GM12873 (cell line): ENCODE measurements around the gene CCR6.
A peak's percentile ranks its signal among the peaks of the same experiment; 100 is the strongest.

Experiments
- TF ChIP-seq, protein P1 (sequence below): IDR thresholded peaks from 2 replicates; pipeline ENCODE4 v1.5.1; 2012; ENCODE audit warnings: low read depth, mild to moderate bottlenecking, moderate library complexity, low read length, control low read depth; ENCODE audit not compliant: insufficient read depth; ENCODE audit errors: missing control alignments

Gene CCR6

DNA sequence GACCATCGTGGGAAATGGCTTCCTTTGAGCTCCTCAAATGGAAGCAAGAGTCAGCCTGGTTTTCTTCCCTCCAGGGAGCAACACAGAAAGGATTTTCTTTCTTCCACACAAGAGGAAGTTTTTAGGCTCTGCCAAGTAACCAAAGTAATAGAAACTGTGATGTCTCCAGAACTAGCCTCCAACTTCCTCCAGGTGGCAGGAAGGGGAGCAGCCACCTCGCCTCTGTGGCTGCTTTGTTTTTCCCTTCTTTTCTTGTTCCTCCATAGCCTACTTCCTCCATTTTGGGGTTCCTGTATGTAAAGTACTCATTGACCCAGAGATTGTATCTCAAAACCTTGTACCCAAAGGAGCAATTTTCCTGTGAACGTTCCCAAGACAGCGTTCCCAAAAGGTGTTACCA is 32.7 kb upstream of the CCR6 start:
- TF ChIP-seq, protein P1, sequence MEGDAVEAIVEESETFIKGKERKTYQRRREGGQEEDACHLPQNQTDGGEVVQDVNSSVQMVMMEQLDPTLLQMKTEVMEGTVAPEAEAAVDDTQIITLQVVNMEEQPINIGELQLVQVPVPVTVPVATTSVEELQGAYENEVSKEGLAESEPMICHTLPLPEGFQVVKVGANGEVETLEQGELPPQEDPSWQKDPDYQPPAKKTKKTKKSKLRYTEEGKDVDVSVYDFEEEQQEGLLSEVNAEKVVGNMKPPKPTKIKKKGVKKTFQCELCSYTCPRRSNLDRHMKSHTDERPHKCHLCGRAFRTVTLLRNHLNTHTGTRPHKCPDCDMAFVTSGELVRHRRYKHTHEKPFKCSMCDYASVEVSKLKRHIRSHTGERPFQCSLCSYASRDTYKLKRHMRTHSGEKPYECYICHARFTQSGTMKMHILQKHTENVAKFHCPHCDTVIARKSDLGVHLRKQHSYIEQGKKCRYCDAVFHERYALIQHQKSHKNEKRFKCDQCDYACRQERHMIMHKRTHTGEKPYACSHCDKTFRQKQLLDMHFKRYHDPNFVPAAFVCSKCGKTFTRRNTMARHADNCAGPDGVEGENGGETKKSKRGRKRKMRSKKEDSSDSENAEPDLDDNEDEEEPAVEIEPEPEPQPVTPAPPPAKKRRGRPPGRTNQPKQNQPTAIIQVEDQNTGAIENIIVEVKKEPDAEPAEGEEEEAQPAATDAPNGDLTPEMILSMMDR = peak; percentile 26

DNA sequence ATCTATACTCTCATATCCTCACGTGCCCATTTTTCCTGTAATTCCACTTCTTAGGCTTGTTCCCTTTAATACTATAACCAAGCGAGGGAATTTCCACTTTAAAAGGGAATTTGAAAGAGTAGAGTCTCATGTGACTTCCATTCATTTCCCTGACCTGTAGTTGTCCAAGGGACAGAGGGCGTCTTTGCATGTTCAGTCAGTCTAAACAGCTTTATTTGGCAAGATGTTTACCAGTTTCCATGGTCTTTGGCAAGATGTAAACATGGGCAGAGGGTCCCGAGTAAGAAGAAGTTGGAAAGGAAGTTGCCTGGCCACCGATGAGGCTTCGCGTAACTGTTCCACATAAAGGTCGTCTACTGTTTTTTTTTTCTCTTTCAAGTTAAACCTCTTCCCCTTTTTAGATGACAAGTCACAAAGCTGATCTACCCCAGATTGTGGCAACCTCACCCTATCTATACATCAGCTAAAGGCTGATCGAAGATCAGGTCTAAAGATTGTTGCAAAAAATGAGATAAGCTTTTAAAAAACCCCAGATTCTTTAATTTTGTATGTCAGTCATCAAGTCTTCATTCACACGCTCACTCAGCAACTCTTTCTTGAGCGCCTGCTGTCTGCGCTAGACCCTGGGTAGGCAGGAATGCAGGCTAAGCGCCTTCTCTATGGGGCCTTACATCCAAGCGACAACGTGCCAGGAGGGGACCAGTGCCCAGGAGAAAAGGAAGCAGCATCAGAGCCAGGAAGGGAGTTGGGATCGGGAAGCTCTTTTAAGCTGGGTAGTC is 31.7 kb upstream of the CCR6 start:
- TF ChIP-seq, protein P1 = no peak

DNA sequence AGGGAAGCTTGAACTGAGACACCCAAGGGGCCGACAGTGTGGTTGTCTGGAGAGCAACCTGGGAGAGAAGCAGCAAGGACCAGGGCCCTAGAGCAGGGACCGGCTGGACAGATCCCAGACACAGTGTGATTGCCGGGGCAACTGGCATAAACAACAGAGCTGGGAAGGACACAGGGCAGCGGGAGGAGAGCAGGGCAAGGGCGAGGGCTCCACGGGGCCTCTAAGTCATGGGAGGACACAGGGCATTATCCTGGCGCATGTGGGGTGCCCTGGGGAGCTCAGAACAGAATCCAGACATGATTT is 31.1 kb upstream of the CCR6 start:
- TF ChIP-seq, protein P1 = no peak

DNA sequence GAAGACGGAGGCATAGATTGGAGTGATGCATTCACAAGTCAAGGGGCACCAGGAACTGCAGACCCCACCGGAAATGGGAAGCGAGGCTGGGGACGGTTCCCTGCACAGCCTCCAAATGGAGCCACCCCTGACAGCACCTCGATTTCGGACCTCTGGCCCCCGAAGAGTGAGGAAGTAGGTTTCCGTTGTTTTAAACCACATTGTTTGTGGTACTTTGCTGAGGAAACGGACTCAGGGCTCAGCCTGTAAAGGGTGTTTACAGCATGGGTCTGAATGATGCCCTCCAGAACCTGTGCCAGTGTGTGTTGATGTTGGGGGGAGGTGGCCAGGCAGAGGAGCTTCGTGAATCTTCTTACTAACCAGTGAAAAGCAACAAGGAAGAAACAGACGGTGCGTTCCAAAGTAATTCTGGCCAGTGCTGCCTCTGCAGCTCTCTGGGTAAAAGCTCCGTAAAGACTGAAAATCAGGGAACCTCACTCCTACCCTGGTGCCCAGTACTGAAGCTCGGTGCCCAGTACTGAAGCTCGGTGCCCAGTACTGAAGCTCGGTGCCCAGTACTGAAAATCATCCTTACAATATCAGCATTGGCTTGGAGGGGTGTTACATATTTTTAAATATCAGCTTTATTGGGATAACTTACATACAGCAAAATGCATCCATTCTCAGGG is 30.1 kb upstream of the CCR6 start:
- TF ChIP-seq, protein P1 = no peak

DNA sequence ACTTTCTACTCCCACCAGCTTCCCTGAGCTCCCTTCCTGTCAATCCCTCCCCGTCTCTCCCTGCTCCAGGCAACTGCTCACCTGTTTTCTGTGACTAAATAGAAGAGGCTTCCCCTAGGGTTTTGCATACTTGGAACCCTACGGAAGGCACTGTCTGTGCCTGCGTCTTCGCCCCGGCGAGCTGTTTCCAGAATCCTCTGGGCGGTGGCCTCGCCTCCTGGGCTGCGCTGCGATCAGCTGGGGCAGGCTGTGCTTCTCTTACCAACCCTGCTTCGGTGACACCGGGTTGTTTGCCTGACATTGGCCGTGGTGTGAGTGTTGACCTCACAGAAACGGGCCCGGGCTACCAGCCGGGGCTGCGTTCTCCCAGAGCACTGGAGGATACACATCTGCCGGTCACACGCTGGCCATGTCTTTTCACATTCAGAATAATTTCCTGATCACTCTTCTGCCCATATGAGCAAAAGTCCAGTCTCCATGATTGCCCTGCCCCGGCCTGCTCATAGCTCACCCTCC is 29.4 kb upstream of the CCR6 start:
- TF ChIP-seq, protein P1 = no peak

DNA sequence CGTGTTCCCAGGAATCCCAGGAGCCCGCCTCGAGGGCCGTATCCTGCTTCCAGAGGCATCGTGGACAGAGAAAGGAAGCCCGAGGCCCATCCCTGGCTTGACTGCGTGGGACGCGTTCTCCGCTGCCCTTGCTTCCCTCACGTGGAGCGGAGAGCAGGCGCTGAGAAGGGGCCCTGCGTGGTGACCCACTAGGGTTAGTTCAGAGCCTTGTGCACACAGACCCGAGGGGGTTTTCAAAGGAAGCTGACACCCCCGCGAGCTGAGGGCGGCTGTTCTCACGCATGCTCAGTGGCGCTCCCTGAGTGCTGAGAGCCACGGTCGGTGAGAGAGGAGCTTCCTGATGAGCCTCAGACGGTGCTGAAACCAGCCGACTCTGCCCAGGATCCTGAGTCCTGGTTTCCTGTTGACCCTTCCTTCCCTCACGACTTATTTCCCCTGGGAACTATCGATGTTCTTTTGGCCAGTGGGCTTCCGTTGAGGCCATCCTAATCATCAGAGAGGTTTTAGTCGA is 28.9 kb upstream of the CCR6 start:
- TF ChIP-seq, protein P1 = no peak

GRCh38 chr6:167094436-167094819 is 28.5 kb upstream of the CCR6 start:
- TF ChIP-seq, protein P1 = no peak
